Stimulated activated CD4-positive, alpha-beta T cell treated with anti-CD3 and anti-CD28 coated beads, Interleukin-1b, Interleukin-23, amount 100 ng/mL, for 4 hours (primary cell): ENCODE results near the gene PTPRD.

Source experiments
- DNase-seq, 2 donors: peaks; one replicate each; pipeline ENCODE4 v3.0.0-alpha.2; 2020; ENCODE audit warnings: low read depth in 2 of 2

The PTPRD gene

GRCh38 chr9:10612641-10613398, at the start of gene PTPRD:
Gene PTPRD (minus strand): TSS chr9:10613002.
- no peak for DNase-seq

- DNase-seq: no peak
Measured at GRCh38 chr9:10661994-10662393, 49.2 kb upstream of the PTPRD start.

GRCh38 chr9:10661376-10661775, 48.6 kb upstream of the PTPRD start:
- DNase-seq: no peak

- DNase-seq: no peak
Measured at GRCh38 chr9:10651012-10651411, 38.2 kb upstream of the PTPRD start.

- DNase-seq: no peak
Measured at GRCh38 chr9:10649076-10649475, 36.3 kb upstream of the PTPRD start.

GRCh38 chr9:10633785-10634184, 21.0 kb upstream of the PTPRD start:
- DNase-seq: no peak

GRCh38 chr9:10614196-10614800, 1.5 kb upstream of the PTPRD start:
- no peak for DNase-seq

GRCh38 chr9:10613419-10613818, 617 bp upstream of the PTPRD start:
- DNase-seq: no peak

- no peak for DNase-seq
Measured at GRCh38 chr9:10605388-10605787, 7.4 kb downstream of the PTPRD start.

- DNase-seq: no peak
Measured at GRCh38 chr9:10604927-10605326, 7.9 kb downstream of the PTPRD start.

GRCh38 chr9:10597801-10598200, 15.0 kb downstream of the PTPRD start:
- DNase-seq: no peak

GRCh38 chr9:10594482-10594881, 18.3 kb downstream of the PTPRD start:
- DNase-seq: no peak

- DNase-seq: no peak
Measured at GRCh38 chr9:10586407-10586806, 26.4 kb downstream of the PTPRD start.

GRCh38 chr9:10571699-10572098, 41.1 kb downstream of the PTPRD start:
- no peak for DNase-seq

- no peak for DNase-seq
Measured at GRCh38 chr9:10566848-10567247, 46.0 kb downstream of the PTPRD start.

GRCh38 chr9:10562581-10563343, 50.0 kb downstream of the PTPRD start:
- no peak for DNase-seq

GRCh38 chr9:10548348-10548747, 64.5 kb downstream of the PTPRD start:
- no peak for DNase-seq

- no peak for DNase-seq
Measured at GRCh38 chr9:10538073-10538472, 74.7 kb downstream of the PTPRD start.

GRCh38 chr9:10534850-10535249, 78.0 kb downstream of the PTPRD start:
- no peak for DNase-seq

- DNase-seq: no peak
Measured at GRCh38 chr9:10525972-10526371, 86.8 kb downstream of the PTPRD start.

- no peak for DNase-seq
Measured at GRCh38 chr9:10523164-10523563, 89.6 kb downstream of the PTPRD start.

- DNase-seq: no peak
Measured at GRCh38 chr9:10512144-10512543, 100.7 kb downstream of the PTPRD start.

GRCh38 chr9:10488937-10489336, 123.9 kb downstream of the PTPRD start:
- DNase-seq: no peak
